Tibial nerve (tissue), 4 donors: ENCODE measurements around the gene TMEM176B.

Source experiments
- EP300 ChIP-seq, 2 donors: sonication (generic); formaldehyde crosslinking; IDR thresholded peaks; one replicate each; pipeline ENCODE4 v1.6.1; 2017; ENCODE audit warnings: antibody characterized with exemption in 2 of 2, mild to moderate bottlenecking in 1 of 2
- POLR2A ChIP-seq, 2 donors: fragments of 450-650 bp; IDR thresholded peaks; one replicate each; pipeline ENCODE4 v1.6.1; 2017; ENCODE audit warnings: antibody characterized with exemption in 2 of 2, mild to moderate bottlenecking in 2 of 2, moderate library complexity in 2 of 2
- TF ChIP-seq, protein P1 (sequence below), 5 experiments: fragments of 200-600 bp in 3 of 5; fragments of 450-650 bp in 2 of 5; sonication (generic) in 3 of 5; IDR thresholded peaks; one replicate each; pipeline ENCODE4 v1.5.1; 2016 to 2019; ENCODE audit warnings: antibody characterized with exemption in 5 of 5, mild to moderate bottlenecking in 3 of 5, moderate library complexity in 2 of 5

DNA sequence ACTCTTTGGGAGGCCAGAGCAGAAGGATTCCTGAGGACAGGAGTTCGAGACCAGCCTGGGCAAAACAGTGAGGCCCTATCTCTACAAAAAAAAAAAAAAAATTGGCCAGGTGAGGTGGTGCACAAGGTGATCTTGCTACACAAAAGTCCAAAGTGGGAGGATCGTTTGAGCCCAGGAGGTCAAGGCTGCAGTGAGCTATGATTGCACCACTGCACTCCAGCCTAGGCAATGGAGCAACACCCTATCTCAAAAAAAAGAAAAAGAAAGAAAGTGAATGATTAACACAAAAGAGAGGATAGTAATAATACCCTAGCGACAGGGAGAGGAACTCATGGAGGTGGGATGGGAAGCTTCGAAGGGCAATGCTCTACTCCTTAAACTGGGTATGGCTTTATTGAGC, 30.4 kb downstream of the TMEM176B start:
- TF ChIP-seq, protein P1, sequence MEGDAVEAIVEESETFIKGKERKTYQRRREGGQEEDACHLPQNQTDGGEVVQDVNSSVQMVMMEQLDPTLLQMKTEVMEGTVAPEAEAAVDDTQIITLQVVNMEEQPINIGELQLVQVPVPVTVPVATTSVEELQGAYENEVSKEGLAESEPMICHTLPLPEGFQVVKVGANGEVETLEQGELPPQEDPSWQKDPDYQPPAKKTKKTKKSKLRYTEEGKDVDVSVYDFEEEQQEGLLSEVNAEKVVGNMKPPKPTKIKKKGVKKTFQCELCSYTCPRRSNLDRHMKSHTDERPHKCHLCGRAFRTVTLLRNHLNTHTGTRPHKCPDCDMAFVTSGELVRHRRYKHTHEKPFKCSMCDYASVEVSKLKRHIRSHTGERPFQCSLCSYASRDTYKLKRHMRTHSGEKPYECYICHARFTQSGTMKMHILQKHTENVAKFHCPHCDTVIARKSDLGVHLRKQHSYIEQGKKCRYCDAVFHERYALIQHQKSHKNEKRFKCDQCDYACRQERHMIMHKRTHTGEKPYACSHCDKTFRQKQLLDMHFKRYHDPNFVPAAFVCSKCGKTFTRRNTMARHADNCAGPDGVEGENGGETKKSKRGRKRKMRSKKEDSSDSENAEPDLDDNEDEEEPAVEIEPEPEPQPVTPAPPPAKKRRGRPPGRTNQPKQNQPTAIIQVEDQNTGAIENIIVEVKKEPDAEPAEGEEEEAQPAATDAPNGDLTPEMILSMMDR (IDR thresholded peaks at IDR 0.05): no peak
- TF ChIP-seq EP300 (IDR thresholded peaks at IDR 0.05) (no peak), POLR2A (IDR thresholded peaks at IDR 0.05) (no peak)
